K562 (cell line): ENCODE measurements around the gene SMIM7.

ENCODE experiments used
- ATF2 ChIP-seq: sonication (generic); formaldehyde crosslinking; IDR thresholded peaks from 2 replicates; pipeline ENCODE4 v1.8.1; 2022; ENCODE audit warnings: missing genetic modification reagents
- CEBPB ChIP-seq: fragments of 450-650 bp; IDR thresholded peaks from 2 replicates; pipeline ENCODE4 v1.6.1; 2016; ENCODE audit warnings: missing genetic modification characterization, missing compliant biosample characterization
- CTCF ChIP-seq, 3 experiments: IDR thresholded peaks in 2 of 3; conservative IDR thresholded peaks in 1 of 3; 2 replicates each; pipeline ENCODE4 v1.5.1; 2011 to 2012; ENCODE audit warnings: low read length in 3 of 3, mild to moderate bottlenecking in 3 of 3, control low read depth in 2 of 3, improper control_type of control experiment in 1 of 3, inconsistent platforms in 1 of 3, low read depth in 1 of 3, mixed read lengths in 1 of 3, moderate library complexity in 1 of 3; ENCODE audit not compliant: insufficient read depth in 2 of 3
- ELF4 ChIP-seq: fragments of 450-650 bp; formaldehyde crosslinking; IDR thresholded peaks from 2 replicates; pipeline ENCODE4 v1.4.0; 2022; ENCODE audit warnings: missing genetic modification characterization
- PHF21A ChIP-seq: fragments of 450-650 bp; IDR thresholded peaks from 2 replicates; pipeline ENCODE4 v1.6.1; 2017; ENCODE audit warnings: low read depth, borderline replicate concordance
- PHF8 ChIP-seq: fragments of 200-600 bp; sonication (generic); IDR thresholded peaks from 2 replicates; pipeline ENCODE4 v1.6.1; 2012; ENCODE audit warnings: mixed run types, mild to moderate bottlenecking, inconsistent platforms, low read length, moderate library complexity, borderline replicate concordance
- PURB ChIP-seq: sonication (generic); formaldehyde crosslinking; IDR thresholded peaks from 2 replicates; pipeline ENCODE4 v1.9.0; 2021; ENCODE audit warnings: low read depth, mild to moderate bottlenecking, missing genetic modification reagents
- REST ChIP-seq, 2 experiments: fragments of 450-650 bp; formaldehyde crosslinking in 1 of 2; IDR thresholded peaks; 2 replicates each; pipeline versions ENCODE4 v1.4.0 to v1.6.1; 2014 to 2020; ENCODE audit warnings: mild to moderate bottlenecking in 2 of 2, borderline replicate concordance in 1 of 2, low read depth in 1 of 2
- TSHZ1 ChIP-seq: fragments of 250-450 bp; sonication (Bioruptor Pico); IDR thresholded peaks from 2 replicates; pipeline ENCODE4 v1.4.0; 2020; ENCODE audit warnings: mild to moderate bottlenecking, moderate library complexity
- ZNF140 ChIP-seq: fragments of 250-450 bp; sonication (Bioruptor Pico); IDR thresholded peaks from 2 replicates; pipeline ENCODE4 v1.8.0; 2021; ENCODE audit warnings: moderate library complexity, mild to moderate bottlenecking, inconsistent platforms
- TF ChIP-seq, protein P1 (sequence below): sonication (generic); formaldehyde crosslinking; IDR thresholded peaks from 2 replicates; pipeline ENCODE4 v1.8.1; 2023; ENCODE audit warnings: mild to moderate bottlenecking, missing genetic modification reagents
- TF ChIP-seq, protein P2 (sequence below): fragments of 450-650 bp; IDR thresholded peaks from 2 replicates; pipeline ENCODE4 v1.6.1; 2017; ENCODE audit warnings: mild to moderate bottlenecking, moderate library complexity

DNA sequence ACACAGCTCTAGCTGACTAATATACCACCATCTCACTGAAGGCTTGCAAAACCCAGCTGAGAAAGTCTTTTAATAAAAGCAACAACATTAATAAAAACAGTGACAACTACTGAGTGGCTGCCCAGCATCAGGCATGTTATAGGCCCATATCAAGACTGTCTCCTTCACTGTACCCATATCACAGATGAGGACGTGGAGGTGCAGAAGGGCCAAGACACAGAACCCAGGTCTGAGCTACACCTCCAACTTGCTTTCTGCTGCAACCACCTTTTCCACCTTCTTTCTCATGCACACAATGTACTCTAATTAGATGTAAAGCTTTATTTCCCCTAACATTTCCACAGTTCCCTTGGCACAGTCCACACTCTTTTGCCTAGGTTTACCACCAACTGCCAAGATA, 21.3 kb downstream of the SMIM7 start:
- no peak for TF ChIP-seq ZNF140
- no peak for TF ChIP-seq CEBPB (tag)
- TF ChIP-seq TSHZ1 (CRISPR knock-in tag): no peak
- TF ChIP-seq REST (IDR thresholded peaks at IDR 0.05; ENCODE audit: borderline replicate concordance): no peak
- no peak for TF ChIP-seq REST (CRISPR knock-in tag; IDR thresholded peaks at IDR 0.05; ENCODE audit: low read depth)
- TF ChIP-seq, protein P1, sequence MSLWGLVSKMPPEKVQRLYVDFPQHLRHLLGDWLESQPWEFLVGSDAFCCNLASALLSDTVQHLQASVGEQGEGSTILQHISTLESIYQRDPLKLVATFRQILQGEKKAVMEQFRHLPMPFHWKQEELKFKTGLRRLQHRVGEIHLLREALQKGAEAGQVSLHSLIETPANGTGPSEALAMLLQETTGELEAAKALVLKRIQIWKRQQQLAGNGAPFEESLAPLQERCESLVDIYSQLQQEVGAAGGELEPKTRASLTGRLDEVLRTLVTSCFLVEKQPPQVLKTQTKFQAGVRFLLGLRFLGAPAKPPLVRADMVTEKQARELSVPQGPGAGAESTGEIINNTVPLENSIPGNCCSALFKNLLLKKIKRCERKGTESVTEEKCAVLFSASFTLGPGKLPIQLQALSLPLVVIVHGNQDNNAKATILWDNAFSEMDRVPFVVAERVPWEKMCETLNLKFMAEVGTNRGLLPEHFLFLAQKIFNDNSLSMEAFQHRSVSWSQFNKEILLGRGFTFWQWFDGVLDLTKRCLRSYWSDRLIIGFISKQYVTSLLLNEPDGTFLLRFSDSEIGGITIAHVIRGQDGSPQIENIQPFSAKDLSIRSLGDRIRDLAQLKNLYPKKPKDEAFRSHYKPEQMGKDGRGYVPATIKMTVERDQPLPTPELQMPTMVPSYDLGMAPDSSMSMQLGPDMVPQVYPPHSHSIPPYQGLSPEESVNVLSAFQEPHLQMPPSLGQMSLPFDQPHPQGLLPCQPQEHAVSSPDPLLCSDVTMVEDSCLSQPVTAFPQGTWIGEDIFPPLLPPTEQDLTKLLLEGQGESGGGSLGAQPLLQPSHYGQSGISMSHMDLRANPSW (CRISPR knock-in tag): no peak
- TF ChIP-seq PHF21A: no peak
- TF ChIP-seq ATF2 (CRISPR knock-in tag): no peak
- no peak for TF ChIP-seq CTCF (IDR thresholded peaks at IDR 0.05 in 2 of 3, conservative IDR thresholded peaks at IDR 0.05 in 1 of 3; ENCODE audit: insufficient read depth in 2 of 3, low read depth in 1 of 3, low read length in 3 of 3)
- no peak for TF ChIP-seq PHF8
- TF ChIP-seq PURB (CRISPR knock-in tag): no peak
- TF ChIP-seq ELF4 (CRISPR knock-in tag): no peak
- TF ChIP-seq, protein P2, sequence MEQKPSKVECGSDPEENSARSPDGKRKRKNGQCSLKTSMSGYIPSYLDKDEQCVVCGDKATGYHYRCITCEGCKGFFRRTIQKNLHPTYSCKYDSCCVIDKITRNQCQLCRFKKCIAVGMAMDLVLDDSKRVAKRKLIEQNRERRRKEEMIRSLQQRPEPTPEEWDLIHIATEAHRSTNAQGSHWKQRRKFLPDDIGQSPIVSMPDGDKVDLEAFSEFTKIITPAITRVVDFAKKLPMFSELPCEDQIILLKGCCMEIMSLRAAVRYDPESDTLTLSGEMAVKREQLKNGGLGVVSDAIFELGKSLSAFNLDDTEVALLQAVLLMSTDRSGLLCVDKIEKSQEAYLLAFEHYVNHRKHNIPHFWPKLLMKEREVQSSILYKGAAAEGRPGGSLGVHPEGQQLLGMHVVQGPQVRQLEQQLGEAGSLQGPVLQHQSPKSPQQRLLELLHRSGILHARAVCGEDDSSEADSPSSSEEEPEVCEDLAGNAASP: no peak
